GM06990 (cell line): Measurements from ENCODE around the gene ATXN2L.
A peak's percentile ranks its signal among the peaks of the same experiment; 100 is the strongest.
"Not testable (repeated sequence)": the region's sequence is repeated elsewhere in the genome, so short reads cannot be mapped to it uniquely, and the experiment has no call there.

ENCODE experiments used
- DNase-seq: peaks from one replicate; pipeline ENCODE4 v3.0.0-alpha.2; 2011; ENCODE audit not compliant: insufficient read length; ENCODE audit errors: extremely low read depth
- H3K27me3 ChIP-seq: replicated peaks from 2 replicates; pipeline ENCODE4 v1.6.0; 2011; ENCODE audit warnings: low read length; ENCODE audit not compliant: control insufficient read depth, insufficient read depth
- H3K36me3 ChIP-seq: 2 replicates; pipeline ENCODE4 v1.5.1; 2011; ENCODE audit warnings: low read length; ENCODE audit not compliant: control insufficient read depth, insufficient read depth
- H3K4me3 ChIP-seq: replicated peaks from 2 replicates; pipeline ENCODE4 v1.5.1; 2011; ENCODE audit warnings: low read depth, mild to moderate bottlenecking, control low read depth, low read length
- TF ChIP-seq, protein P1 (sequence below): IDR thresholded peaks from 2 replicates; pipeline ENCODE4 v1.5.1; 2011; ENCODE audit warnings: low read length, control low read depth, mild to moderate bottlenecking, inconsistent platforms; ENCODE audit not compliant: insufficient read depth, poor library complexity, severe bottlenecking

The ATXN2L gene, protein sequence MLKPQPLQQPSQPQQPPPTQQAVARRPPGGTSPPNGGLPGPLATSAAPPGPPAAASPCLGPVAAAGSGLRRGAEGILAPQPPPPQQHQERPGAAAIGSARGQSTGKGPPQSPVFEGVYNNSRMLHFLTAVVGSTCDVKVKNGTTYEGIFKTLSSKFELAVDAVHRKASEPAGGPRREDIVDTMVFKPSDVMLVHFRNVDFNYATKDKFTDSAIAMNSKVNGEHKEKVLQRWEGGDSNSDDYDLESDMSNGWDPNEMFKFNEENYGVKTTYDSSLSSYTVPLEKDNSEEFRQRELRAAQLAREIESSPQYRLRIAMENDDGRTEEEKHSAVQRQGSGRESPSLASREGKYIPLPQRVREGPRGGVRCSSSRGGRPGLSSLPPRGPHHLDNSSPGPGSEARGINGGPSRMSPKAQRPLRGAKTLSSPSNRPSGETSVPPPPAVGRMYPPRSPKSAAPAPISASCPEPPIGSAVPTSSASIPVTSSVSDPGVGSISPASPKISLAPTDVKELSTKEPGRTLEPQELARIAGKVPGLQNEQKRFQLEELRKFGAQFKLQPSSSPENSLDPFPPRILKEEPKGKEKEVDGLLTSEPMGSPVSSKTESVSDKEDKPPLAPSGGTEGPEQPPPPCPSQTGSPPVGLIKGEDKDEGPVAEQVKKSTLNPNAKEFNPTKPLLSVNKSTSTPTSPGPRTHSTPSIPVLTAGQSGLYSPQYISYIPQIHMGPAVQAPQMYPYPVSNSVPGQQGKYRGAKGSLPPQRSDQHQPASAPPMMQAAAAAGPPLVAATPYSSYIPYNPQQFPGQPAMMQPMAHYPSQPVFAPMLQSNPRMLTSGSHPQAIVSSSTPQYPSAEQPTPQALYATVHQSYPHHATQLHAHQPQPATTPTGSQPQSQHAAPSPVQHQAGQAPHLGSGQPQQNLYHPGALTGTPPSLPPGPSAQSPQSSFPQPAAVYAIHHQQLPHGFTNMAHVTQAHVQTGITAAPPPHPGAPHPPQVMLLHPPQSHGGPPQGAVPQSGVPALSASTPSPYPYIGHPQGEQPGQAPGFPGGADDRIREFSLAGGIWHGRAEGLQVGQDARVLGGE

DNA sequence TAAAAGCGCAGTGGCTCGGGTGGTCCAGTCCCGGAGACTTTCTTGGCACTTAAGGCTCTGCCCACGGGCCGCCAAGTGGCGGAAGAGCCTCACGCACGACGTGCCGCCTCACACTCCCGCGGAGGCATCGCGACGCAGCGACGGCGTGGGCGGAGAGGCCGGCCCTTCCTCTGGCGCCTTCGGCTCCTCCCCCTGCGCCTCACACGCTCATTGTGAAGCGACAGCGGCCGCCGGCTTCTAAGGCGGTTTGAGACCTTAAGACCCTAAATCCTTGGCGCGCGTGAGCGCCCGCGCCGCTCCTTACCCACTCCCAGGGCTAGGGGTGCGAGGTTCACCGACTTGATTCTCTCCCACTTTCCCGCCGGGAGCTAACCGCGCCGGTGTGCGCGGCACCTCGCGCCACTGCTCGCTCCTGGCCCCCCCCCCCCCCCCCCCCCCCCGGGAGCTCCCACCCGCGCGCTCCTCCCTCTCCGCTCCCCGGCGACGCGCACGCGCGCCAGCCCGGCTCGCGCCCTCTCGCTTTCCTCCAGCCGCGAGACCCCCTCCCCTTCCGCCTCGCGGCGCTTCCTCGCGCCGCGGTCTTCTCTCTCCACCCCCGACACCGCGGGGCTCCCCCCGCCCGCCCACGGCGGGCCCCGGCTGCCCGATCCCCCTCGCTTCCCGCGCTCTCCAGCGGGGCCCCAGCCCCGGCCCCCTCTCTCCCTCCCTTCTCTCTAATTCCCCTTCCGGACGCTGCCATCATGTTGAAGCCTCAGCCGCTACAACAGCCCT is at the start of gene ATXN2L:
TSS of gene ATXN2L (plus strand) at position 480 of the 771 bp plus-strand sequence. CDS start at position 741, 261 bp downstream.
- TF ChIP-seq, protein P1, sequence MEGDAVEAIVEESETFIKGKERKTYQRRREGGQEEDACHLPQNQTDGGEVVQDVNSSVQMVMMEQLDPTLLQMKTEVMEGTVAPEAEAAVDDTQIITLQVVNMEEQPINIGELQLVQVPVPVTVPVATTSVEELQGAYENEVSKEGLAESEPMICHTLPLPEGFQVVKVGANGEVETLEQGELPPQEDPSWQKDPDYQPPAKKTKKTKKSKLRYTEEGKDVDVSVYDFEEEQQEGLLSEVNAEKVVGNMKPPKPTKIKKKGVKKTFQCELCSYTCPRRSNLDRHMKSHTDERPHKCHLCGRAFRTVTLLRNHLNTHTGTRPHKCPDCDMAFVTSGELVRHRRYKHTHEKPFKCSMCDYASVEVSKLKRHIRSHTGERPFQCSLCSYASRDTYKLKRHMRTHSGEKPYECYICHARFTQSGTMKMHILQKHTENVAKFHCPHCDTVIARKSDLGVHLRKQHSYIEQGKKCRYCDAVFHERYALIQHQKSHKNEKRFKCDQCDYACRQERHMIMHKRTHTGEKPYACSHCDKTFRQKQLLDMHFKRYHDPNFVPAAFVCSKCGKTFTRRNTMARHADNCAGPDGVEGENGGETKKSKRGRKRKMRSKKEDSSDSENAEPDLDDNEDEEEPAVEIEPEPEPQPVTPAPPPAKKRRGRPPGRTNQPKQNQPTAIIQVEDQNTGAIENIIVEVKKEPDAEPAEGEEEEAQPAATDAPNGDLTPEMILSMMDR: no peak
- DNase-seq: peak; percentile 99
- peak within 1 kb of the TSS; percentile 96 for H3K4me3 ChIP-seq
- H3K36me3 ChIP-seq: peaks cover 13% of the 10 kb centered on the region
- H3K27me3 ChIP-seq: no peaks in the 10 kb centered on the region

DNA sequence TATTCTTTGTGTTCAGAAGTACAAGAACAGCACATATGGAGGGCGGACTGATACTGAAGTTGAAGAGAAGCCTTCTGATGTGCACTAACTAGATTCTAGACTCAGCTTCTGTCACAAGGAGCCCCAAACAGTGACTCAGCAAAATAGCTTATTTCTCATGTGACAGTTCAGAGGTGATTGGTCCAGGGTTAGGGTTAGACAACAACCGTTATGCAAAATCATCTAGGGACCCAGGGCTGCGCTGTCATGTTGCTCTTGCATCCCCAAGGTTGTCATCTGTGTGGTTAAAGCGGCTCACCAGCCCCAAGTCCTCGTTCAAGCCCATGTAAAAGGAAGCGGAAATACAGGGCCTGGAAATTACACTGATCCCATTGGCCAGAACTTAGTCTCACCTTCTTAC is 41.1 kb upstream of the ATXN2L start:
- not testable (repeated sequence) for H3K27me3 ChIP-seq, H3K36me3 ChIP-seq, H3K4me3 ChIP-seq, DNase-seq

DNA sequence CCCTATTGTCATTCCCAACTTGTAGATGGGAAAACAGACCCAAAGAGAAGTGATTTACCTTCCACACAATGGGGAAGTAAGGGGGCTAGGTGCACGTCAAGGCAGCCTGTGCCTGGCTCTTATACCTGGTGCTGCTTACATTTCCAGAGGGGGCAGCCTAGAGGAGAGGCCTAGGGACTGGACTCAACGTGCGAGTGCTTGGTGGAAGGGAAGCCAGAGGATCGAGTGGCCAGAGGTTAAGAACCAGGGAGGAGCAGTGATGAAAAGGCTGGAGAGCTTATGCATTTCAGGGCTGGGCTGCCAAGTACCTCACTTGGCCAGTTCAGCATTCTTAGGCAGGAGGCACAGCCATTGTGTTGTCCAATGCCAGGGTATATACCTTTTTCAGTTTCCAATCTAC is 40.4 kb upstream of the ATXN2L start:
- not testable (repeated sequence) for H3K36me3 ChIP-seq, H3K27me3 ChIP-seq, DNase-seq, H3K4me3 ChIP-seq

DNA sequence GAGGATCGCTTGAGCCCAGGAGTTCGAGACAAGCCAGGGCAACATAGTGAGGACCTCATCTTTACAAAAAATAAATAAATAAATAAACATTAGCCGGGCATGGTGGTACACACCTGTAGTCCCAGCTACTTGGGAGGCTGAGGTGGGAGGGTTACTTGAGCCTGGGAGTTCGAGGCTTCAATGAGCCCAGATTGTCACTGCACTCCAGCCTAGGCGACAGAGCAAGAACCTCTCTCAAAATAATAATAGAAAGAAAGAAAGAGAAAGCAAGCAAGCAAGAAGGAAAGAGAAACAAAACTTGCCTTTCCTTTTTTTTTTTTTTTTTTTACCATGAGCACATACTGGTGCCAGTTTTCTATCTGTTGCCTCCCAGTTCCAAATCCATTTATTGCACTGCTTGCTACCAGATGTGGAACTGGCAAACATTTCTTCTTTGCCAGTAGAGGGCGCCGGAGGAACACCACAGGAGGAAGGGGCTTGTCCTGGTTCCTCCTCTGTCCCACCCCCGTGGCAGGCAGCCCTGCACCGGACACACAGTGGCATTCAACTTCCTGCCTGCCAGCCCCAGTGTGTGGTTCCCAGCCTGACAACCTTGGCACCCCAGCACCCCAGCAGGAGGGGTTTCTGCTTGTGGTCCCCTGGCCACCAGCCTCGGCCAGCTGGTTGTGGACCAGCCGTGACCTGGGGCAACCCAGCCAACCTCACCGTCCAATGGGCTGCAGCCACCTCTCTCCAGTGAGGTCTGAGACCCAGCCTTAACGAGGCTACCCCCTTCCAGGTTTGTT is 20.4 kb upstream of the ATXN2L start:
- H3K36me3 ChIP-seq, DNase-seq, H3K27me3 ChIP-seq: not testable (repeated sequence)
- TF ChIP-seq, protein P1: peak; percentile 32
- H3K4me3 ChIP-seq: peak overlapping the region; percentile 25; the same call in 1 of the 2 replicates

DNA sequence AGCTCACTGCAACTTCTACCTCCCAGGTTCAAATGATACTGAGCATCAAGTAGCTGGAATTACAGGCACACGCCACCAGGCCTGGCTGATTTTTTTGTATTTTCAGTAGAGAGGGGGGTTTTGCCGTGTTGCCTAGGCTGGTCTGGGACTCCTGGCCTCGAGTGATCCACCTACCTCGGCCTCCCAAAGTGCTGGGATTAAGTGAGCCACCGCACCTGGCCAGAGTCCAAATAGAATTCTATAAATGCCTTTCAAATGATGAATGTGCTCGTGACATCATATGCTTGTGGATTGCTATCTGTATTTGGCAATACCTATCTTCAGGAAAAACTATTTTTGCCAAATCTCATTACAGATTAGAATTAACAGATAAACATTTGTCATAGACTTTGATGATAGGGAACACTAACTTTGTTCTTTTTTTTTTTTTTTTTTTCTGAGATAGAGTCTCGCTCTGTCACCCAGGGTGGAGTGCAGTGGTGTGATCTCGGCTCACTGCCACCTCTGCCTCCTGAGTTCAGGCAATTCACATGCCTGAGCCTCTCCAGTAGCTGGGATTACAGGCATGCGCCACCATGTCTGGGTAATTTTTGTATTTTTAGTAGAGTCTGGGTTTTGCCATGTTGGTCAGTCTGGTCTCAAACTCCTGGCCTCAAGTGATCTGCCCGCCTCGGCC is 15.2 kb upstream of the ATXN2L start:
- H3K27me3 ChIP-seq, DNase-seq, H3K4me3 ChIP-seq, H3K36me3 ChIP-seq: not testable (repeated sequence)

DNA sequence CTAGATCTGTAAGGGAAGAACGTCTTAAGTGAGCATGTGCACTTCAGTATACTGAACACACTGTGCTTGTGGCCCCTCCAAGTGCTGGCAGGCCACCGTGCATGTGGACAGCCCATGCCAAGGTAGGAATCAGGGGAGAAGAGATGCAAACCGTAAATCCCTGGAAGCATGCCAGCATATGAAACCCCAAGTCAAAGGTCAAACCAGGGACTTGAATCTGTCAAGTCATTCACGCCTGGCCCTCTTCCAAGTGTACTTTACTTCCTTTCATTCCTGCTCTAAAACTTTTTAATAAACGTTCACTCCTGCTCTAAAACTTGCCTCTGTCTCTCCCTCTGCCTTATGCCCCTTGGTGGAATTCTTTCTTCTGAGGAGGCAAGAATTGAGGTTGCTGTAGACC is 2.8 kb upstream of the ATXN2L start:
- Histone ChIP-seq H3K4me3 (no peak overlapping the region), H3K36me3 (peaks cover 2% of the 10 kb centered on the region; the same call in 1 of the 2 replicates), H3K27me3 (no peaks in the 10 kb centered on the region)
- TF ChIP-seq, protein P1: no peak
- DNase-seq: no peak

DNA sequence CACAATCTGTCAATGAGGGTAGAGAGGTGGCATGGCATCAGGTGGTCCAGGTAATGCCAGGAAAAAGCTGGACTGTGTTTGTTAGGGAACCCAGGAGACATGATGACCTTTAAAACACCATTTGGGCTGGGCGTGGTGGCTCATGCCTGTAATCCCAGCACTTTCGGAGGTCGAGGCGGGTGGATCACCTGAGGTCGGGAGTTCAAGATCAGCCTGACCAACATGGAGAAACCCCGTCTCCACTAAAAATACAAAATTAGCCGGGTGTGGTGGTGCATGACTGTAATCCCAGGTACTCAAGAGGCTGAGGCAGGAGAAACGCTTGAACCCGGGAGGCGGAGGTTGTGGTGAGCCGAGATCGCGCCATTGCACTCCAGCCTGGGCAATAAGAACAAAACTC is 2.3 kb upstream of the ATXN2L start:
- H3K4me3 ChIP-seq, DNase-seq, H3K27me3 ChIP-seq, H3K36me3 ChIP-seq: not testable (repeated sequence)
